Measurements from ENCODE around the gene KCNE2.

Gene KCNE2

GRCh38 chr21:34363733-34364132 is at the start of gene KCNE2:
Gene KCNE2 (plus strand): TSS chr21:34364006. CDS start chr21:34370479, 6,473 bp downstream.
- H3K27me3 ChIP-seq (ENCODE audit: low read depth, low read length) = no peaks in the 10 kb centered on the region
- no peak within 1 kb of the TSS for H3K27ac ChIP-seq (ENCODE audit: low read length)
- H3K36me3 ChIP-seq (replicated peaks; ENCODE audit: low read depth, low read length) = no peaks in the 10 kb centered on the region
- TF ChIP-seq EZH2phosphoT487 (IDR thresholded peaks at IDR 0.05; ENCODE audit: low read depth) (no peak), CTCF (IDR thresholded peaks at IDR 0.05; ENCODE audit: low read depth, low read length) (no peak)
- no peaks in the 10 kb centered on the region for H3K9me3 ChIP-seq (ENCODE audit: insufficient read depth, low read length)
- H3K79me2 ChIP-seq (ENCODE audit: low read length) = no peaks in the 10 kb centered on the region
- H4K20me1 ChIP-seq (ENCODE audit: insufficient read depth, low read length) = no peaks in the 10 kb centered on the region
- no peak within 1 kb of the TSS for H2AFZ ChIP-seq (ENCODE audit: low read depth, low read length)
- peaks cover 14% of the 10 kb centered on the region for H3K4me1 ChIP-seq (ENCODE audit: low read length)
- no peak within 1 kb of the TSS for H3K4me2 ChIP-seq (ENCODE audit: low read length)
- no peak within 1 kb of the TSS for H3K9ac ChIP-seq (ENCODE audit: low read length)
- no peak within 1 kb of the TSS for H3K4me3 ChIP-seq (ENCODE audit: low read length)

- H3K27ac ChIP-seq (ENCODE audit: low read length) = no peak overlapping the region
- no peak overlapping the region for H3K9ac ChIP-seq (ENCODE audit: low read length)
- H3K4me2 ChIP-seq (ENCODE audit: low read length) = no peak overlapping the region
- no peaks in the 10 kb centered on the region for H3K4me1 ChIP-seq (ENCODE audit: low read length)
- H3K36me3 ChIP-seq (replicated peaks; ENCODE audit: low read depth, low read length) = no peaks in the 10 kb centered on the region
- no peaks in the 10 kb centered on the region for H3K79me2 ChIP-seq (ENCODE audit: low read length)
- H3K9me3 ChIP-seq (ENCODE audit: insufficient read depth, low read length) = no peaks in the 10 kb centered on the region
- no peak overlapping the region for H3K4me3 ChIP-seq (ENCODE audit: low read length)
- H4K20me1 ChIP-seq (ENCODE audit: insufficient read depth, low read length) = no peaks in the 10 kb centered on the region
- TF ChIP-seq CTCF (IDR thresholded peaks at IDR 0.05; ENCODE audit: low read depth, low read length) (no peak), EZH2phosphoT487 (IDR thresholded peaks at IDR 0.05; ENCODE audit: low read depth) (no peak)
- no peak overlapping the region for H2AFZ ChIP-seq (ENCODE audit: low read depth, low read length)
- 0 out of 2 replicates have a peak, but pooled peaks cover 2% of the 10 kb centered on the region for H3K27me3 ChIP-seq (ENCODE audit: low read depth, low read length)
These were observed 44.2 kb upstream of the KCNE2 start for GRCh38 chr21:34319585-34319984.

- no peaks in the 10 kb centered on the region for H3K9me3 ChIP-seq (ENCODE audit: insufficient read depth, low read length)
- H4K20me1 ChIP-seq (ENCODE audit: insufficient read depth, low read length) = no peaks in the 10 kb centered on the region
- 0 out of 2 replicates have a peak, but pooled peaks cover 2% of the 10 kb centered on the region for H3K27me3 ChIP-seq (ENCODE audit: low read depth, low read length)
- no peaks in the 10 kb centered on the region for H3K36me3 ChIP-seq (replicated peaks; ENCODE audit: low read depth, low read length)
- no peak overlapping the region for H2AFZ ChIP-seq (ENCODE audit: low read depth, low read length)
- H3K79me2 ChIP-seq (ENCODE audit: low read length) = no peaks in the 10 kb centered on the region
- H3K4me3 ChIP-seq (ENCODE audit: low read length) = no peak overlapping the region
- H3K9ac ChIP-seq (ENCODE audit: low read length) = no peak overlapping the region
- TF ChIP-seq EZH2phosphoT487 (IDR thresholded peaks at IDR 0.05; ENCODE audit: low read depth) (no peak), CTCF (IDR thresholded peaks at IDR 0.05; ENCODE audit: low read depth, low read length) (no peak)
- H3K4me1 ChIP-seq (ENCODE audit: low read length) = no peaks in the 10 kb centered on the region
- no peak overlapping the region for H3K27ac ChIP-seq (ENCODE audit: low read length)
- no peak overlapping the region for H3K4me2 ChIP-seq (ENCODE audit: low read length)
These were observed 43.8 kb upstream of the KCNE2 start for GRCh38 chr21:34320011-34320410.

- Histone ChIP-seq H3K79me2 (ENCODE audit: low read length) (no peaks in the 10 kb centered on the region), H2AFZ (ENCODE audit: low read depth, low read length) (no peak overlapping the region), H3K36me3 (replicated peaks; ENCODE audit: low read depth, low read length) (no peaks in the 10 kb centered on the region), H3K4me1 (ENCODE audit: low read length) (no peaks in the 10 kb centered on the region), H3K9me3 (ENCODE audit: insufficient read depth, low read length) (no peaks in the 10 kb centered on the region), H3K27me3 (ENCODE audit: low read depth, low read length) (no peaks in the 10 kb centered on the region), H4K20me1 (ENCODE audit: insufficient read depth, low read length) (no peaks in the 10 kb centered on the region), H3K9ac (ENCODE audit: low read length) (no peak overlapping the region), H3K4me3 (ENCODE audit: low read length) (no peak overlapping the region), H3K27ac (ENCODE audit: low read length) (no peak overlapping the region), H3K4me2 (ENCODE audit: low read length) (no peak overlapping the region)
- TF ChIP-seq CTCF (IDR thresholded peaks at IDR 0.05; ENCODE audit: low read depth, low read length) = no peak
- TF ChIP-seq EZH2phosphoT487 (IDR thresholded peaks at IDR 0.05; ENCODE audit: low read depth) = no peak
These were observed 33.8 kb upstream of the KCNE2 start for GRCh38 chr21:34330055-34330454.

Measured in OCI-LY3 (cell line).